ENCODE data around the gene ATP6V0B. TPM values are rescaled to one million over a fixed set of nuclear protein-coding genes. Genes with fewer than 3 reads are reported as not detected.
A peak's percentile ranks its signal among the peaks of the same experiment; 100 is the strongest.

ATP6V0B gene
- total RNA-seq, 1 donor from 2014 or later = 115 TPM

DNA sequence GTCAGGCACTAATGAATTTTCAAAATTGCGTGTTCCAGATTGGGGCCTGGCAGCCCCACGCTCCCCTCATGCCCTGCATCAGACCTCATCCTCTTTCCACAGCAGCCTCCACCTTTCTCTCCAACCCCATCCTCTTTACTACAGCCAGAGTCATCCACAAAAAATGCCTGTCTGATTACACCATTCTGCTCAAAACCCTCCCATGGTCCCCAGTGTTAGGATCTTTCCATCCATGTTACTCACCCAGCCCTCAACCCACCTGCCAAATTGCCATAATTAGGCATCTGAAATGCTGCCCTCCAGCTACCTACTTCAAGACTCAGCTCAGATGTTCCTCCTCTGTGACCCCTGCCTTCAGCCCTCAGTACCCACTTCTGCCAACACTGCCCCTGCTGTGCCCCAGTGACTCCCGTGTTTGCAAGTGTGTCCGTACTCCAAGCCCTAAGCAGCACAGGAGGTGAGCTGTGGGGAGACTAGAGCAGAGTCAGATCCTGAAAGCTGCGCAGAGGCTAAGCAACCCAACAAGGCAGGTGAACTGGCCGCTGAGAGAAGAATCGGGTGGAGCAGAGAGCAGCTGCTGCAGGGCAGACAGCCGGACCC, 41.9 kb upstream of the ATP6V0B start:
- Mint-ChIP-seq H3K4me1 (ENCODE audit: unreplicated experiment) (peaks cover 20% of the 10 kb centered on the region), H3K27me3 (peaks cover 26% of the 10 kb centered on the region), H3K27ac (peak overlapping the region; percentile 15), H3K36me3 (peaks cover under 1% of the 10 kb centered on the region), H3K4me3 (peak overlapping the region; percentile 82), H3K9me3 (no peaks in the 10 kb centered on the region)
- no peak for TF ChIP-seq CTCF (conservative IDR thresholded peaks at IDR 0.05)
- DNase-seq (ENCODE audit: extremely low spot score, unreplicated experiment) = no peak

DNA sequence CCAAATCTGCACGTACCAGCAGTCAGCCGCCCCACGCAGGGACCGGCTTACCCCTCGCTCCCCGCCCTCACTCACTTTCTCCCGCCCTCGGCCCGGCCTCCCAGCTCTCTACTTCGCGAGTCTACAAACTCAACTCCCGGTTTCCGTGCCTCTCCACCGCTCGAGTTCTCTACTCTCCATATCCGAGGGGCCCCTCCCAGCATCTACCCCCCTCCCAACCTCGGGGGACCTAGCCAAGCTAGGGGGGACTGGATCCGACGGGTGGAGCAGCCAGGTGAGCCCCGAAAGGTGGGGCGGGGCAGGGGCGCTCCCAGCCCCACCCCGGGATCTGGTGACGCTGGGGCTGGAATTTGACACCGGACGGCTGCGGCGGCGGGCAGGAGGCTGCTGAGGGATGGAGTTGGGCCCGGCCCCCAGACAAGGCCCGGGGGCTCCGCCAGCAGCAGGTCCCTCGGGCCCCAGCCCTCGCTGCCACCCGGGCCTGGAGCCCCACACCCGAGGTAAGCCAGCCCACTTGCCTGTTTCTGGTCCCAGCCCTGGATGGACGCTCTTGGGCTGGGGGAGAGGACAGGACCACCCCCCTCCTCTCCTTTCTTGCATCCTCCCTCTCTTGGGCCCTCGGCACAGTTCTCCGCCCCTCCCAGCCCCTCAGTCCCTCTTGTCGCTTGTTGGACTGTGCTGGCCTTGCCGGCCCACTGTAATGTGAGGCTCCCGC, 41.2 kb upstream of the ATP6V0B start, which contains the start of gene ARTN:
Gene ARTN, plus strand, starts transcription at position 416 of the 715 bp plus-strand sequence. CDS start 1,856 bp downstream, outside the sequence.
- Mint-ChIP-seq H3K9me3 (no peaks in the 10 kb centered on the region), H3K27me3 (peaks cover 33% of the 10 kb centered on the region), H3K27ac (peak within 1 kb of the TSS; percentile 47), H3K4me3 (peak within 1 kb of the TSS; percentile 84), H3K4me1 (ENCODE audit: unreplicated experiment) (peaks cover 20% of the 10 kb centered on the region), H3K36me3 (no peaks in the 10 kb centered on the region)
- no peak for TF ChIP-seq CTCF (conservative IDR thresholded peaks at IDR 0.05)
- no peak for DNase-seq (ENCODE audit: extremely low spot score, unreplicated experiment)

DNA sequence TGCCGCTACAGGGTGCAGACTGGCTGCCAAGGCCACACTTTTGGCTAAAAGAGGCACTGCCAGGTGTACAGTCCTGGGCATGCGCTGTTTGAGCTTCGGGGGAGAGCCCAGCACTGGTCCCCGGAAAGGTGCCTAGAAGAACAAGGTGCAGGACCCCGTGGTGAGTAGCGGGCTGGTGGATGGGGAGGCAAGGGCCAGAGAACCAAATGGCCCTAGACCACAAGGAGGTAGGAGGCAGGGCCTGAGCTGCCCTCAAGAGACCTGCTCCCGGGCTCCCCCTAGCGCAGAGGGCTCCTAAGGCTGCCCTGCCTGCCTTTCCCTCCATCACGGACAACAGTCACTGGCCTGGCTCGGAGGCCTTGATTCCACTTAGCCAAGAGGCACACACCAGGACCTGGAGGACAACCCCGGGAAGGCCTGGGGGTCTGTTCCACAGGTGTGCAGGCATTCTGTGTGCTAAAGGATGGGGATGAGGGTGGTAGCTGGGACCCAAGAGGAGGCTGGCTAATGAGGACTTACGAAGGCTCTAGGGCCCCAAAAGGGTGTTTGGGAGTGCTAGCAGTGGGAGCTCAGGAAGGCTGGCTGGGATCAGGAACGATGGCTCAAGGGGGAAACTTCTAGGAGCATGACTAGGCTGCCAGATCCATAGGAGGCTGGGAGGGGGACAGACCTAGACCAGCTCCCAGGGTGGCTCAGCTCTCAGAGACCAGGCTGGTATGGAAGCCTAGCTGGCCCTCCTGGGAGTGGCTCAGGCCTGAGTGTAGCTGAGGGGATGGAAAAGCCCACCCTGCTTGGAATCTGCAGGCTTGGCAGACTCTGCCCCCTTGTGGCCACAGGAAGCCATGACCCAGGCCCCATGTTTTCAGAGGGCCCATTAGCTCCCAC, 40.4 kb upstream of the ATP6V0B start:
- peaks cover 38% of the 10 kb centered on the region for H3K27me3 Mint-ChIP-seq
- peak overlapping the region; percentile 47 for H3K27ac Mint-ChIP-seq
- H3K4me3 Mint-ChIP-seq = peak overlapping the region; percentile 84
- H3K4me1 Mint-ChIP-seq (ENCODE audit: unreplicated experiment) = peaks cover 20% of the 10 kb centered on the region
- H3K9me3 Mint-ChIP-seq = no peaks in the 10 kb centered on the region
- no peak for DNase-seq (ENCODE audit: extremely low spot score, unreplicated experiment)
- TF ChIP-seq CTCF (conservative IDR thresholded peaks at IDR 0.05) = peak; percentile 95
- no peaks in the 10 kb centered on the region for H3K36me3 Mint-ChIP-seq

DNA sequence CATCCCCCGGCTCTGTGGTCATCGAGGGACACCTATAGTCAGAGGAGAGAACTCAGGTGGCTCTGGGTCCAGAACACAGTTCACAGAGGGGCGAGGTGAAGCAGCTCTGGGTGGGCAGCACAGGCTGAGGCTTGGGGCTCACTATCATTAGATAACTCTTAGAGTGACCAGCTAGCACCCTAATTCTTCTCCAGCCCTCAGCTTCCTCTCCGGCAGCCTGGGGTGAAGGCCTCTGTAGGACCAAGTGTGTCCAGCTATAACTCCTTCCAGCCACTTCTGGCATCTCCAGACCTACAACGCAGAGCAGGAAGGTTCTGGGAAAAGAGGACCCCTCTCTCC, 39.8 kb upstream of the ATP6V0B start:
- Mint-ChIP-seq H3K27ac (no peak overlapping the region), H3K9me3 (no peaks in the 10 kb centered on the region), H3K4me1 (ENCODE audit: unreplicated experiment) (peaks cover 20% of the 10 kb centered on the region), H3K36me3 (no peaks in the 10 kb centered on the region), H3K4me3 (peak overlapping the region; percentile 84), H3K27me3 (peaks cover 43% of the 10 kb centered on the region)
- TF ChIP-seq CTCF (conservative IDR thresholded peaks at IDR 0.05) = peak; percentile 10
- DNase-seq (ENCODE audit: extremely low spot score, unreplicated experiment) = no peak

GRCh38 chr1:43935711-43936427, 38.9 kb upstream of the ATP6V0B start:
- Mint-ChIP-seq H3K36me3 (no peaks in the 10 kb centered on the region), H3K4me3 (peak overlapping the region; percentile 84), H3K27ac (no peak overlapping the region), H3K4me1 (ENCODE audit: unreplicated experiment) (peaks cover 20% of the 10 kb centered on the region), H3K27me3 (peaks cover 46% of the 10 kb centered on the region), H3K9me3 (no peaks in the 10 kb centered on the region)
- DNase-seq (ENCODE audit: extremely low spot score, unreplicated experiment) = no peak
- no peak for TF ChIP-seq CTCF (conservative IDR thresholded peaks at IDR 0.05)
